ENCODE data around the gene SV2C.

Gene SV2C

GRCh38 chr5:76221311-76221710, 138.1 kb downstream of the SV2C start (continued):
- TF ChIP-seq CSRNP3 (CRISPR knock-in tag; IDR thresholded peaks at IDR 0.05) = no peak
- TF ChIP-seq ZFP3 (CRISPR knock-in tag; IDR thresholded peaks at IDR 0.05) = no peak

GRCh38 chr5:76222318-76222717, 139.1 kb downstream of the SV2C start:
- ATAC-seq = no peak
- no peak for TF ChIP-seq TOX (CRISPR knock-in tag; IDR thresholded peaks at IDR 0.05; ENCODE audit: borderline replicate concordance)
- TF ChIP-seq ESRRG (CRISPR knock-in tag; IDR thresholded peaks at IDR 0.05) = no peak
- TF ChIP-seq PPARA (CRISPR knock-in tag; IDR thresholded peaks at IDR 0.05; ENCODE audit: borderline replicate concordance) = no peak
- no peak for TF ChIP-seq ARNTL (CRISPR knock-in tag; IDR thresholded peaks at IDR 0.05; ENCODE audit: borderline replicate concordance, low read depth)
- no peak for TF ChIP-seq ZFP3 (CRISPR knock-in tag; IDR thresholded peaks at IDR 0.05)
- TF ChIP-seq ZNF8 (CRISPR knock-in tag; IDR thresholded peaks at IDR 0.05) = no peak
- TF ChIP-seq BACH2 (CRISPR knock-in tag; IDR thresholded peaks at IDR 0.05; ENCODE audit: borderline replicate concordance) = no peak
- no peak for TF ChIP-seq CSRNP3 (CRISPR knock-in tag; IDR thresholded peaks at IDR 0.05)
- no peak for TF ChIP-seq ISL1 (CRISPR knock-in tag; IDR thresholded peaks at IDR 0.05)
- no peak for TF ChIP-seq GLIS3 (CRISPR knock-in tag; IDR thresholded peaks at IDR 0.05)
- no peak for TF ChIP-seq POU6F1 (CRISPR knock-in tag; IDR thresholded peaks at IDR 0.05; ENCODE audit: borderline replicate concordance, low read depth)

GRCh38 chr5:76223696-76224095, 140.5 kb downstream of the SV2C start:
- TF ChIP-seq RARB (CRISPR knock-in tag; IDR thresholded peaks at IDR 0.05) = no peak
- TF ChIP-seq TCF4 (CRISPR knock-in tag; IDR thresholded peaks at IDR 0.05; ENCODE audit: borderline replicate concordance) = no peak
- no peak for TF ChIP-seq ZC3H10 (CRISPR knock-in tag; IDR thresholded peaks at IDR 0.05)
- TF ChIP-seq ZNF8 (CRISPR knock-in tag; IDR thresholded peaks at IDR 0.05) = no peak
- no peak for TF ChIP-seq ZFP30 (CRISPR knock-in tag; IDR thresholded peaks at IDR 0.05)
- no peak for TF ChIP-seq ZFP3 (CRISPR knock-in tag; IDR thresholded peaks at IDR 0.05)
- no peak for TF ChIP-seq POU6F1 (CRISPR knock-in tag; IDR thresholded peaks at IDR 0.05; ENCODE audit: borderline replicate concordance, low read depth)
- no peak for TF ChIP-seq PPARA (CRISPR knock-in tag; IDR thresholded peaks at IDR 0.05; ENCODE audit: borderline replicate concordance)
- no peak for TF ChIP-seq ZNF565 (CRISPR knock-in tag; conservative IDR thresholded peaks at IDR 0.05; ENCODE audit: low read depth)
- TF ChIP-seq OSR1 (CRISPR knock-in tag; IDR thresholded peaks at IDR 0.05) = no peak
- no peak for TF ChIP-seq BACH2 (CRISPR knock-in tag; IDR thresholded peaks at IDR 0.05; ENCODE audit: borderline replicate concordance)
- no peak for TF ChIP-seq ARNTL (CRISPR knock-in tag; IDR thresholded peaks at IDR 0.05; ENCODE audit: borderline replicate concordance, low read depth)
- no peak for TF ChIP-seq ISL1 (CRISPR knock-in tag; IDR thresholded peaks at IDR 0.05)
- no peak for TF ChIP-seq SNAI2 (CRISPR knock-in tag; IDR thresholded peaks at IDR 0.05)
- TF ChIP-seq TOX (CRISPR knock-in tag; IDR thresholded peaks at IDR 0.05; ENCODE audit: borderline replicate concordance) = no peak
- no peak for TF ChIP-seq TSHZ2 (CRISPR knock-in tag; IDR thresholded peaks at IDR 0.05)
- no peak for TF ChIP-seq ESRRG (CRISPR knock-in tag; IDR thresholded peaks at IDR 0.05)
- no peak for TF ChIP-seq CSRNP3 (CRISPR knock-in tag; IDR thresholded peaks at IDR 0.05)
- no peak for TF ChIP-seq ZNF70 (CRISPR knock-in tag; IDR thresholded peaks at IDR 0.05)
- no peak for TF ChIP-seq CSDC2 (CRISPR knock-in tag; IDR thresholded peaks at IDR 0.05)
- ATAC-seq = no peak

Measured in SK-N-SH treated with all-trans-retinoic acid at 6 μM for 48 hours (cell line).